K562 (cell line): ENCODE results near the gene NOTCH1. TPM values are rescaled to one million over a fixed set of nuclear protein-coding genes. Genes with fewer than 3 reads are reported as not detected.
A peak's percentile ranks its signal among the peaks of the same experiment; 100 is the strongest.

Experiments
- CC2D1A ChIP-seq: fragments of 450-650 bp; IDR thresholded peaks from 2 replicates; pipeline ENCODE4 v1.6.1; 2017; ENCODE audit warnings: mild to moderate bottlenecking
- CREB1 ChIP-seq, 2 experiments: sonication (generic) in 1 of 2; formaldehyde crosslinking in 1 of 2; IDR thresholded peaks; 2 replicates each; pipeline versions ENCODE4 v1.6.1 to v1.8.0; 2012 to 2022; ENCODE audit warnings: inconsistent platforms in 1 of 2, mild to moderate bottlenecking in 1 of 2, missing genetic modification reagents in 1 of 2, moderate library complexity in 1 of 2
- FOXK2 ChIP-seq, 2 experiments: fragments of 450-650 bp; IDR thresholded peaks in 1 of 2; conservative IDR thresholded peaks in 1 of 2; 2 replicates each; pipeline ENCODE4 v1.6.1; 2016; ENCODE audit warnings: low read depth in 2 of 2, mild to moderate bottlenecking in 1 of 2
- HNRNPUL1 ChIP-seq: fragments of 200-400 bp; formaldehyde crosslinking; IDR thresholded peaks from 2 replicates; pipeline ENCODE4 v1.6.1; 2017; ENCODE audit warnings: low read length
- ID3 ChIP-seq, 2 experiments: fragments of 250-450 bp in 1 of 2; fragments of 450-650 bp in 1 of 2; sonication (Bioruptor Pico) in 1 of 2; IDR thresholded peaks; 2 replicates each; pipeline versions ENCODE4 v1.6.1 to v1.8.0; 2016 to 2021; ENCODE audit warnings: mild to moderate bottlenecking in 2 of 2, moderate library complexity in 2 of 2, missing compliant biosample characterization in 1 of 2, missing genetic modification characterization in 1 of 2
- ILF3 ChIP-seq: fragments of 450-650 bp; IDR thresholded peaks from 2 replicates; pipeline ENCODE4 v1.6.1; 2018; ENCODE audit warnings: antibody characterized with exemption, mild to moderate bottlenecking, moderate library complexity, borderline replicate concordance
- KHSRP ChIP-seq: fragments of 450-650 bp; IDR thresholded peaks from 2 replicates; pipeline ENCODE4 v1.6.1; 2017
- NFIC ChIP-seq: fragments of 450-650 bp; IDR thresholded peaks from 2 replicates; pipeline ENCODE4 v1.6.1; 2017; ENCODE audit warnings: mild to moderate bottlenecking, inconsistent platforms
- RBBP5 ChIP-seq: fragments of 200-600 bp; sonication (generic); IDR thresholded peaks from 2 replicates; pipeline ENCODE4 v1.6.1; 2012; ENCODE audit warnings: borderline replicate concordance, mild to moderate bottlenecking, low read length, control low read depth, inconsistent platforms; ENCODE audit not compliant: insufficient read depth, poor library complexity, severe bottlenecking
- RBM14 ChIP-seq: fragments of 200-400 bp; formaldehyde crosslinking; IDR thresholded peaks from 2 replicates; pipeline ENCODE4 v1.6.1; 2018; ENCODE audit warnings: low read depth, mild to moderate bottlenecking, low read length, moderate library complexity, borderline replicate concordance; ENCODE audit not compliant: insufficient read depth
- SMAD3 ChIP-seq: fragments of 450-650 bp; formaldehyde crosslinking; conservative IDR thresholded peaks from 2 replicates; pipeline ENCODE4 v1.4.0; 2020; ENCODE audit warnings: mild to moderate bottlenecking
- SRF ChIP-seq, 2 experiments: fragments of 250-450, 450-650 bp in 1 of 2; sonication (Bioruptor Pico) in 1 of 2; sonication (generic) in 1 of 2; formaldehyde crosslinking; IDR thresholded peaks; 2 replicates each; pipeline versions ENCODE4 v1.5.0 to v1.5.1; 2020 to 2022; ENCODE audit warnings: mild to moderate bottlenecking in 1 of 2, missing genetic modification reagents in 1 of 2
- TAF1 ChIP-seq: IDR thresholded peaks from 2 replicates; pipeline ENCODE4 v1.6.1; 2011; ENCODE audit warnings: mild to moderate bottlenecking, low read length, moderate library complexity; ENCODE audit not compliant: insufficient read depth, control insufficient read depth, severe bottlenecking; ENCODE audit errors: extremely low read depth
- TEAD4 ChIP-seq, 2 experiments: sonication (generic) in 1 of 2; formaldehyde crosslinking in 1 of 2; IDR thresholded peaks; 2 replicates each; pipeline versions ENCODE4 v1.6.1 to v1.8.0; 2012 to 2022; ENCODE audit warnings: borderline replicate concordance in 1 of 2, inconsistent platforms in 1 of 2, low read length in 1 of 2, mild to moderate bottlenecking in 1 of 2, missing genetic modification reagents in 1 of 2
- ZBTB11 ChIP-seq, 3 experiments: fragments of 200-800 bp in 1 of 3; fragments of 250-450 bp in 1 of 3; fragments of 450-650 bp in 1 of 3; sonication (Bioruptor Pico) in 1 of 3; sonication (Bioruptor generic) in 1 of 3; formaldehyde crosslinking in 1 of 3; IDR thresholded peaks; 2 replicates each; pipeline versions ENCODE4 v1.6.1 to v1.8.0; 2016 to 2022; ENCODE audit warnings: mild to moderate bottlenecking in 2 of 3, missing genetic modification characterization in 2 of 3, missing compliant biosample characterization in 1 of 3, moderate library complexity in 1 of 3
- polyA plus RNA-seq, 8 experiments: library from polyadenylated mRNA; depleted of rRNA in 4 of 8; stranded (reverse) in 5 of 8; unstranded in 3 of 8; fragments of >200 nt; fragmentation: Nextera tagmentation in 2 of 8; fragmentation: Illumina TruSeq in 1 of 8; extraction: Ambion mirVana in 2 of 8; extraction: Trizol in 1 of 8; gene quantifications; 2 replicates each; pipeline versions ENCODE4 v1.2.1 to v1.2.3, GENCODE V29; 2011 to 2014; ENCODE audit warnings: inconsistent platforms in 1 of 8, missing spikeins in 1 of 8
- total RNA-seq, 7 experiments: library from RNA; depleted of rRNA in 6 of 7; stranded (reverse); fragments of >200 nt in 6 of 7; fragmentation: Illumina TruSeq in 2 of 7; extraction: Trizol in 2 of 7; gene quantifications; 2 replicates each; pipeline versions ENCODE4 v1.2.1 to v1.2.3, GENCODE V29; 2011 to 2021; ENCODE audit warnings: low replicate concordance in 1 of 7
- TF ChIP-seq, protein P1 (sequence below): sonication (generic); formaldehyde crosslinking; IDR thresholded peaks from 2 replicates; pipeline ENCODE4 v1.8.1; 2023; ENCODE audit warnings: mild to moderate bottlenecking, missing genetic modification reagents

Gene NOTCH1
- total and polyA plus RNA-seq, 9 of the 15 experiments (the other 6 are each of a cell fraction or from before 2014, with no cell fraction given), result 0.03 to 31.4 (median 2.3) TPM

DNA sequence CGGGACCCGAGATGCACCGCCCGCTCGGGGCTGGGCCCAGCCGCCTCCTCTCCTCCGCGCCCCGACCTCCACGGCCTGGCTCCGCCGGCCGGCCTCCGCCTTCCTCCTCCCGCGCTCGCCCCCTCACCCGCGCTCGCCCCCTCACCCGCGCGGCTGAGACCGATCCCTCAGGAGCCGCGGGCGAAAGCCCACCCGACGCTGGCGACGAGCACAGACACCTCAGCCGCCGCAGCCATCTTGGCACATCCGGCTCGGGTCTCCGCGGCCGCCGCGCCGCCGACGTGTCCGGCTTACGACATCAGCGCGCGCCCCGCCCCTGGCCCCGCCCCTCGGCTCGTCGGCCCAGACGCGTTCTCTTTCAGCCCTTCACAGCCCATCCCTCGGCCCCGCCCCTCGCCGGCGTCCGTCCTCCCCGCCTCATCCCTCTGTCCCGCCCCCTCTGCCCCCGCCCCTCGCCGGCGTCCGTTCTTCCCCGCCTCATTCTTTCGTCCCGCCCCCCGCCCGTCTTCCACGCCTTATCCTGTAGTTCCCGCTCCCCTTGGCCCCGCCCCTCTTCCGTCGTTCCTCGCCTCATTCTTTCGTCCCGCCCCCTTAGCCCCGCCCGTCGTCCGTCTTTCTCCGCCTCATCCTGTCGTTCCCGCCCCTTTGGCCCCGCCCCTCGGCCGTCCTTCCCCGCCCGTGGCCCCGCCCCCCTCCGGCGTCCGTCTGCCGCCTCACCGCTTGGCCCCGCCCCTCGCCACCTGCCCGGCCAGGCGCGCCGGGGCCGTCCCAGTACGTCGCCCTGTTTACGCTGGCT, 62.9 kb downstream of the NOTCH1 start, which contains the start of gene SEC16A (continued):
- peak; percentile 81 for TF ChIP-seq RBBP5
- TF ChIP-seq CREB1 (IDR thresholded peaks at IDR 0.05), result peak; percentile 99
- peak; percentile 97 for TF ChIP-seq CREB1 (CRISPR knock-in tag; IDR thresholded peaks at IDR 0.05)
- TF ChIP-seq CC2D1A, result no peak
- TF ChIP-seq HNRNPUL1, result no peak
- TF ChIP-seq FOXK2 (conservative IDR thresholded peaks at IDR 0.05 in 1 of 2, IDR thresholded peaks at IDR 0.05 in 1 of 2; ENCODE audit: low read depth in 2 of 2), result no peak
- TF ChIP-seq ILF3, result peak; percentile 52; the same call in 1 of the 2 replicates
- TF ChIP-seq, protein P1, sequence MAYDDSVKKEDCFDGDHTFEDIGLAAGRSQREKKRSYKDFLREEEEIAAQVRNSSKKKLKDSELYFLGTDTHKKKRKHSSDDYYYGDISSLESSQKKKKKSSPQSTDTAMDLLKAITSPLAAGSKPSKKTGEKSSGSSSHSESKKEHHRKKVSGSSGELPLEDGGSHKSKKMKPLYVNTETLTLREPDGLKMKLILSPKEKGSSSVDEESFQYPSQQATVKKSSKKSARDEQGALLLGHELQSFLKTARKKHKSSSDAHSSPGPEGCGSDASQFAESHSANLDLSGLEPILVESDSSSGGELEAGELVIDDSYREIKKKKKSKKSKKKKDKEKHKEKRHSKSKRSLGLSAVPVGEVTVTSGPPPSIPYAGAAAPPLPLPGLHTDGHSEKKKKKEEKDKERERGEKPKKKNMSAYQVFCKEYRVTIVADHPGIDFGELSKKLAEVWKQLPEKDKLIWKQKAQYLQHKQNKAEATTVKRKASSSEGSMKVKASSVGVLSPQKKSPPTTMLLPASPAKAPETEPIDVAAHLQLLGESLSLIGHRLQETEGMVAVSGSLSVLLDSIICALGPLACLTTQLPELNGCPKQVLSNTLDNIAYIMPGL (CRISPR knock-in tag), result peak; percentile 87; the same call in 1 of the 2 replicates
- 0 out of 2 replicates have a peak, but pooled peaks have one; percentile 37 for TF ChIP-seq RBM14
- TF ChIP-seq ZBTB11 (CRISPR knock-in tag; IDR thresholded peaks at IDR 0.05), result 0 out of 6 replicates have a peak, but pooled peaks of 1 of the 3 experiments have one; percentile 11
- 0 out of 2 replicates have a peak, but pooled peaks have one; percentile 53 for TF ChIP-seq KHSRP
- peak; percentile 92 for TF ChIP-seq TAF1
- no peak for TF ChIP-seq TEAD4 (IDR thresholded peaks at IDR 0.05; ENCODE audit: low read length)
- 0 out of 2 replicates have a peak, but pooled peaks have one; percentile 51 for TF ChIP-seq TEAD4 (CRISPR knock-in tag; IDR thresholded peaks at IDR 0.05; ENCODE audit: borderline replicate concordance)
- peak; percentile 36; the same call in 1 of the 2 replicates for TF ChIP-seq NFIC
- TF ChIP-seq SRF (CRISPR knock-in tag; IDR thresholded peaks at IDR 0.05), result 0 out of 4 replicates have a peak, but pooled peaks of 1 of the 2 experiments have one; percentile 24
- no peak for TF ChIP-seq SMAD3
- no peak for TF ChIP-seq ID3 (CRISPR knock-in tag; IDR thresholded peaks at IDR 0.05)
- TF ChIP-seq ID3 (tag; IDR thresholded peaks at IDR 0.05), result no peak
